ENCODE measurements around the gene CPNE2. TPM values are rescaled to one million over a fixed set of nuclear protein-coding genes. Genes with fewer than 3 reads are reported as not detected.
"Not testable (repeated sequence)": the region's sequence is repeated elsewhere in the genome, so short reads cannot be mapped to it uniquely, and the experiment has no call there.

The CPNE2 gene
- total RNA-seq, 1 experiment from 2014 or later, result 93.1 TPM

GRCh38 chr16:57069635-57070370 is 22.6 kb upstream of the CPNE2 start:
- no peak for DNase-seq (ENCODE audit: low read depth)

GRCh38 chr16:57070424-57070823 is 22.0 kb upstream of the CPNE2 start:
- DNase-seq (ENCODE audit: low read depth), result no peak

GRCh38 chr16:57071081-57071732 is 21.2 kb upstream of the CPNE2 start:
- DNase-seq (ENCODE audit: low read depth), result not testable (repeated sequence)

GRCh38 chr16:57071831-57072582 is 20.4 kb upstream of the CPNE2 start:
- DNase-seq (ENCODE audit: low read depth), result peak; percentile 65

- no peak for DNase-seq (ENCODE audit: low read depth)
Measured at GRCh38 chr16:57072616-57073275, 19.6 kb upstream of the CPNE2 start.

GRCh38 chr16:57077714-57078113 is 14.7 kb upstream of the CPNE2 start:
- DNase-seq (ENCODE audit: low read depth), result no peak

- DNase-seq (ENCODE audit: low read depth), result no peak
Measured at GRCh38 chr16:57081744-57082143, 10.6 kb upstream of the CPNE2 start.

GRCh38 chr16:57082664-57083063 is 9.7 kb upstream of the CPNE2 start:
- DNase-seq (ENCODE audit: low read depth), result no peak

GRCh38 chr16:57083485-57084126 is 8.8 kb upstream of the CPNE2 start:
- DNase-seq (ENCODE audit: low read depth), result no peak

- DNase-seq (ENCODE audit: low read depth), result peak; percentile 67
Measured at GRCh38 chr16:57084257-57084770, 8.1 kb upstream of the CPNE2 start.

- no peak for DNase-seq (ENCODE audit: low read depth)
Measured at GRCh38 chr16:57084996-57085395, 7.4 kb upstream of the CPNE2 start.

GRCh38 chr16:57087003-57087402 is 5.4 kb upstream of the CPNE2 start:
- DNase-seq (ENCODE audit: low read depth), result no peak

GRCh38 chr16:57089406-57089805 is 3.0 kb upstream of the CPNE2 start:
- DNase-seq (ENCODE audit: low read depth), result no peak

- peak; percentile 91 for DNase-seq (ENCODE audit: low read depth)
Measured at GRCh38 chr16:57091200-57091974, 996 bp upstream of the CPNE2 start.

- DNase-seq (ENCODE audit: low read depth), result peak; percentile 22
Measured at GRCh38 chr16:57092786-57093411, 516 bp downstream of the CPNE2 start.

- DNase-seq (ENCODE audit: low read depth), result no peak
Measured at GRCh38 chr16:57093666-57094564, 1.5 kb downstream of the CPNE2 start.

GRCh38 chr16:57094911-57095310 is 2.5 kb downstream of the CPNE2 start:
- DNase-seq (ENCODE audit: low read depth), result no peak

GRCh38 chr16:57096192-57096591 is 3.8 kb downstream of the CPNE2 start:
- DNase-seq (ENCODE audit: low read depth), result no peak

GRCh38 chr16:57096793-57097192 is 4.4 kb downstream of the CPNE2 start:
- DNase-seq (ENCODE audit: low read depth), result no peak

Data from RPMI7951 (cell line).